GM08714 (cell line): Measurements from ENCODE around the gene TLR1.
A peak's percentile ranks its signal among the peaks of the same experiment; 100 is the strongest.
"Not testable (repeated sequence)": the region's sequence is repeated elsewhere in the genome, so short reads cannot be mapped to it uniquely, and the experiment has no call there.

Experiments
- H3K4me3 ChIP-seq: fragments of 200-500 bp; sonication (Bioruptor generic); 2 replicates; pipeline ENCODE4 v1.5.1; 2014; ENCODE audit warnings: mild to moderate bottlenecking, low read length, inconsistent platforms
- ZNF274 ChIP-seq: IDR thresholded peaks from 2 replicates; pipeline ENCODE4 v1.6.1; 2012; ENCODE audit warnings: mild to moderate bottlenecking, low read depth, low read length

Gene TLR1

GRCh38 chr4:38774181-38774955, 30.2 kb downstream of the TLR1 start:
- TF ChIP-seq ZNF274 = no peak

GRCh38 chr4:38770281-38770680, 34.3 kb downstream of the TLR1 start:
- H3K4me3 ChIP-seq = not testable (repeated sequence)

More at GRCh38 chr4:38774181-38774955, 30.2 kb downstream of the TLR1 start:
- no peak overlapping the region for H3K4me3 ChIP-seq

- TF ChIP-seq ZNF274 = no peak
- H3K4me3 ChIP-seq = no peak overlapping the region
These were observed 34.7 kb downstream of the TLR1 start for GRCh38 chr4:38769857-38770256.

GRCh38 chr4:38769441-38769840, 35.1 kb downstream of the TLR1 start:
- no peak overlapping the region for H3K4me3 ChIP-seq
- TF ChIP-seq ZNF274 = no peak

GRCh38 chr4:38768968-38769394, 35.6 kb downstream of the TLR1 start:
- no peak for TF ChIP-seq ZNF274
- H3K4me3 ChIP-seq = no peak overlapping the region

- not testable (repeated sequence) for H3K4me3 ChIP-seq
These were observed 37.7 kb downstream of the TLR1 start for GRCh38 chr4:38766940-38767339.

GRCh38 chr4:38765382-38765781, 39.2 kb downstream of the TLR1 start:
- no peak for TF ChIP-seq ZNF274
- H3K4me3 ChIP-seq = no peak overlapping the region

GRCh38 chr4:38764277-38764676, 40.3 kb downstream of the TLR1 start:
- no peak for TF ChIP-seq ZNF274

GRCh38 chr4:38762560-38762959, 42.0 kb downstream of the TLR1 start:
- H3K4me3 ChIP-seq = peak overlapping the region; percentile 43; the same call in 1 of the 2 replicates
- no peak for TF ChIP-seq ZNF274

More at GRCh38 chr4:38764277-38764676, 40.3 kb downstream of the TLR1 start:
- H3K4me3 ChIP-seq = no peak overlapping the region

- no peak overlapping the region for H3K4me3 ChIP-seq
These were observed 44.8 kb downstream of the TLR1 start for GRCh38 chr4:38759790-38760122.

GRCh38 chr4:38759113-38759789, 45.3 kb downstream of the TLR1 start:
- TF ChIP-seq ZNF274 = no peak
- no peak overlapping the region for H3K4me3 ChIP-seq

More at GRCh38 chr4:38759790-38760122, 44.8 kb downstream of the TLR1 start:
- no peak for TF ChIP-seq ZNF274

- H3K4me3 ChIP-seq = no peak overlapping the region
- no peak for TF ChIP-seq ZNF274
These were observed 46.5 kb downstream of the TLR1 start for GRCh38 chr4:38757945-38758600.

- TF ChIP-seq ZNF274 = no peak
- no peak overlapping the region for H3K4me3 ChIP-seq
These were observed 51.4 kb downstream of the TLR1 start for GRCh38 chr4:38752941-38753806.

- H3K4me3 ChIP-seq = no peak overlapping the region
- TF ChIP-seq ZNF274 = no peak
These were observed 52.1 kb downstream of the TLR1 start for GRCh38 chr4:38752372-38752940.
